A549 (cell line): ENCODE measurements around the gene ADGRF5. TPM values are rescaled to one million over a fixed set of nuclear protein-coding genes. Genes with fewer than 3 reads are reported as not detected.
A peak's percentile ranks its signal among the peaks of the same experiment; 100 is the strongest.

Experiments
- ATAC-seq, 2 experiments: fragments of 200-7000 bp in 1 of 2; fragments of >200 bp in 1 of 2; cut with Nextera tagmentation in 1 of 2; cut with Tn5 transposase in 1 of 2; 3 replicates each; pipeline versions ENCODE4 v1.8.0 to v1.9.1; 2018 to 2020; ENCODE audit warnings: mild to moderate bottlenecking in 1 of 2, moderate library complexity in 1 of 2
- CTCF ChIA-PET: fragments of 300-600 bp; sonication (Branson Sonifier 250); formaldehyde crosslinking; extraction: SDS; loops from one replicate; lab custom pipeline; 2021; ENCODE audit warnings: antibody characterized with exemption, inconsistent platforms; lab: Yijun Ruan, JAX
- POLR2A ChIA-PET: fragments of 350-600 bp; formaldehyde crosslinking; extraction: SDS; loops from one replicate; lab custom pipeline; 2021; ENCODE audit warnings: antibody characterized with exemption, inconsistent platforms; lab: Yijun Ruan, JAX
- DNase-seq, 2 experiments: peaks; one replicate each; pipeline versions ENCODE4 v3.0.0 to v3.0.0-alpha.2; 2011 to 2016; ENCODE audit warnings: low read depth in 1 of 2, low spot score in 1 of 2
- FAIRE-seq: peaks from 2 replicates; lab custom pipeline; 2011; peaks lifted over from hg19 to GRCh38; lab: Jason Lieb, UNC
- H3K27ac ChIP-seq, 2 experiments: fragments of >200 bp; sonication (Bioruptor Twin); formaldehyde crosslinking; 3 replicates each; pipeline ENCODE4 v1.5.1; 2016 to 2017
- H3K4me1 ChIP-seq: fragments of >200 bp; sonication (Bioruptor Twin); formaldehyde crosslinking; 3 replicates; pipeline ENCODE4 v1.6.1; 2016
- H3K4me2 ChIP-seq: fragments of >200 bp; sonication (Bioruptor Twin); formaldehyde crosslinking; 3 replicates; pipeline ENCODE4 v1.6.1; 2016
- H3K4me3 ChIP-seq: fragments of >200 bp; sonication (Bioruptor Twin); formaldehyde crosslinking; 3 replicates; pipeline ENCODE4 v1.5.1; 2016
- H3K9me3 ChIP-seq: fragments of >200 bp; sonication (Bioruptor Twin); formaldehyde crosslinking; 3 replicates; pipeline ENCODE4 v1.6.1; 2016
- ATOH8 ChIP-seq: fragments of 250-450 bp; sonication (Bioruptor Pico); IDR thresholded peaks from 2 replicates; pipeline ENCODE4 v1.5.0; 2020; ENCODE audit warnings: low read depth, mild to moderate bottlenecking, moderate library complexity
- CBX8 ChIP-seq: fragments of 200-600 bp; sonication (generic); IDR thresholded peaks from 2 replicates; pipeline ENCODE4 v1.6.1; 2016
- EHMT2 ChIP-seq: fragments of 200-600 bp; sonication (generic); IDR thresholded peaks from 2 replicates; pipeline ENCODE4 v1.6.1; 2016; ENCODE audit warnings: antibody characterized with exemption, low read depth, mild to moderate bottlenecking, moderate library complexity
- EP300 ChIP-seq, 2 experiments: fragments of >200 bp; sonication (Bioruptor Twin); formaldehyde crosslinking; IDR thresholded peaks; 2 replicates in 1 of 2; 3 replicates in 1 of 2; pipeline ENCODE4 v1.6.1; 2016 to 2017
- ESRRA ChIP-seq: fragments of 150-350 bp; IDR thresholded peaks from 2 replicates; pipeline ENCODE4 v1.6.1; 2014; ENCODE audit warnings: mild to moderate bottlenecking, low read length, borderline replicate concordance
- FOSB ChIP-seq: fragments of 250-450 bp; sonication (Bioruptor Pico); IDR thresholded peaks from 2 replicates; pipeline ENCODE4 v1.5.0; 2020; ENCODE audit warnings: mild to moderate bottlenecking, moderate library complexity
- GATA3 ChIP-seq: IDR thresholded peaks from 2 replicates; pipeline ENCODE4 v1.6.1; 2012; ENCODE audit warnings: borderline replicate concordance
- HDAC2 ChIP-seq: fragments of 200-600 bp; sonication (generic); IDR thresholded peaks from 2 replicates; pipeline ENCODE4 v1.6.1; 2016
- HOXB13 ChIP-seq: fragments of 250-450 bp; sonication (Bioruptor Pico); IDR thresholded peaks from 2 replicates; pipeline ENCODE4 v1.5.0; 2020; ENCODE audit warnings: low read depth, mild to moderate bottlenecking, moderate library complexity
- HOXB5 ChIP-seq: fragments of 250-450 bp; sonication (Bioruptor Pico); IDR thresholded peaks from 2 replicates; pipeline ENCODE4 v1.5.0; 2020; ENCODE audit warnings: mild to moderate bottlenecking, moderate library complexity
- KDM1A ChIP-seq: fragments of 200-600 bp; sonication (generic); IDR thresholded peaks from 2 replicates; pipeline ENCODE4 v1.6.1; 2016; ENCODE audit warnings: low read depth, mild to moderate bottlenecking
- MAZ ChIP-seq: fragments of 150-350 bp; IDR thresholded peaks from 2 replicates; pipeline ENCODE4 v1.6.1; 2014; ENCODE audit warnings: antibody characterized with exemption, low read depth, low read length, borderline replicate concordance
- MYC ChIP-seq: IDR thresholded peaks from 2 replicates; pipeline ENCODE4 v1.6.1; 2012; ENCODE audit warnings: mild to moderate bottlenecking, inconsistent platforms, low read length, improper control_type of control experiment, borderline replicate concordance
- NFE2L2 ChIP-seq: fragments of 150-350 bp; conservative IDR thresholded peaks from 2 replicates; pipeline ENCODE4 v1.6.1; 2014; ENCODE audit warnings: low read length
- NPAS2 ChIP-seq: fragments of 250-450 bp; sonication (Bioruptor Pico); IDR thresholded peaks from 2 replicates; pipeline ENCODE4 v1.8.0; 2022; ENCODE audit warnings: mild to moderate bottlenecking, moderate library complexity, borderline replicate concordance
- PBX3 ChIP-seq: IDR thresholded peaks from 2 replicates; pipeline ENCODE4 v1.6.1; 2012
- POLR2A ChIP-seq: IDR thresholded peaks from 2 replicates; pipeline ENCODE4 v1.6.1; 2012; ENCODE audit warnings: mild to moderate bottlenecking, low read length
- POLR2AphosphoS2 ChIP-seq: conservative IDR thresholded peaks from 2 replicates; pipeline ENCODE4 v1.6.1; 2012; ENCODE audit warnings: low read length, improper control_type of control experiment, inconsistent platforms
- RAD21 ChIP-seq, 2 experiments: fragments of >200 bp in 1 of 2; sonication (Bioruptor Twin) in 1 of 2; formaldehyde crosslinking in 1 of 2; IDR thresholded peaks in 1 of 2; conservative IDR thresholded peaks in 1 of 2; 2 replicates in 1 of 2; 3 replicates in 1 of 2; pipeline ENCODE4 v1.6.1; 2012 to 2018; ENCODE audit warnings: inconsistent platforms in 1 of 2
- REST ChIP-seq: fragments of 200-600 bp; sonication (generic); IDR thresholded peaks from 2 replicates; pipeline ENCODE4 v1.6.1; 2016; ENCODE audit warnings: antibody characterized with exemption, mild to moderate bottlenecking, moderate library complexity
- RFX5 ChIP-seq: fragments of 450-650 bp; IDR thresholded peaks from 2 replicates; pipeline ENCODE4 v1.7.1; 2014; ENCODE audit warnings: antibody characterized with exemption, mild to moderate bottlenecking, moderate library complexity
- RNF2 ChIP-seq: fragments of 200-600 bp; sonication (generic); IDR thresholded peaks from 2 replicates; pipeline ENCODE4 v1.6.1; 2016; ENCODE audit warnings: low read depth, mild to moderate bottlenecking, antibody characterized with exemption, moderate library complexity, borderline replicate concordance
- TFCP2L1 ChIP-seq: fragments of 250-450 bp; sonication (Bioruptor Pico); IDR thresholded peaks from 2 replicates; pipeline ENCODE4 v1.5.0; 2021; ENCODE audit warnings: mild to moderate bottlenecking
- ZC3H11A ChIP-seq: fragments of 450-650 bp; IDR thresholded peaks from 2 replicates; pipeline ENCODE4 v1.6.1; 2014; ENCODE audit warnings: antibody characterized with exemption, mild to moderate bottlenecking
- ZSCAN20 ChIP-seq: fragments of 250-450 bp; sonication (Bioruptor Pico); IDR thresholded peaks from 2 replicates; pipeline ENCODE4 v1.8.0; 2022; ENCODE audit warnings: mild to moderate bottlenecking, moderate library complexity
- WGBS: methylation state at CpG from one replicate; pipeline ENCODE4 v1.1.6; 2017; ENCODE audit errors: missing lambda C conversion rate; 5-methylcytosine and 5-hydroxymethylcytosine counted together
- polyA plus RNA-seq, 4 experiments: library from polyadenylated mRNA; depleted of rRNA in 3 of 4; stranded (reverse); fragments of >200 nt; fragmentation: RNase III in 1 of 4; extraction: RNeasy Plus Mini Kit Qiagen cat#74134 plus additional on column Dnase treatment in 1 of 4; gene quantifications; 2 replicates in 3 of 4; 3 replicates in 1 of 4; pipeline ENCODE4 v1.2.3, GENCODE V29; 2011 to 2017

ADGRF5 gene
- polyA plus RNA-seq, 2 of the 4 experiments (the other 2 are of a cell fraction): not detected

GRCh38 chr6:46932526-46933319 lies 11.0 kb upstream of the ADGRF5 start:
- H3K27ac ChIP-seq: 0 out of 6 replicates have a peak overlapping the region, but pooled peaks of 1 of the 2 experiments have one; percentile 14
- 28% methylated on average over 10 of the region's 10 CpGs for WGBS
- H3K4me2 ChIP-seq: peak overlapping the region; percentile 63
- no peak for FAIRE-seq
- ATAC-seq: peak in 1 of 2 experiments; percentile 30; a peak in 1 of 6 replicates
- CTCF ChIA-PET: interaction anchor here (1.0 kb wide), 1 partner anchor 59 kb away, joined by 3 read pairs; no protein-coding TSS in a partner anchor
- no peak overlapping the region for H3K4me3 ChIP-seq
- TF ChIP-seq PBX3 (no peak), EHMT2 (no peak), GATA3 (no peak), ESRRA (no peak), FOSB (no peak), HOXB13 (no peak), RAD21 (conservative IDR thresholded peaks at IDR 0.05 in 1 of 2, IDR thresholded peaks at IDR 0.05 in 1 of 2) (no peak), RNF2 (no peak)
- TF ChIP-seq, all 56 proteins: peak for 0
- DNase-seq: no peak
- POLR2A ChIA-PET: no interaction called here
- Histone ChIP-seq H3K4me1 (peaks cover 16% of the 10 kb centered on the region), H3K9me3 (no peaks in the 10 kb centered on the region)

GRCh38 chr6:46931416-46931815 lies 9.7 kb upstream of the ADGRF5 start:
- POLR2A ChIA-PET: no interaction called here
- FAIRE-seq: no peak
- 75% methylated on average over 2 of the region's 2 CpGs for WGBS
- H3K4me2 ChIP-seq: no peak overlapping the region
- ATAC-seq: no peak
- no peak for DNase-seq
- TF ChIP-seq POLR2A: no peak
- no peak for TF ChIP-seq NPAS2 (CRISPR knock-in tag)
- TF ChIP-seq REST: no peak
- TF ChIP-seq, all 56 proteins: peak for 0
- peaks cover 29% of the 10 kb centered on the region for H3K4me1 ChIP-seq
- no peak overlapping the region for H3K27ac ChIP-seq
- no peak overlapping the region for H3K4me3 ChIP-seq
- CTCF ChIA-PET: interaction anchor here (0.6 kb wide), 1 partner anchor 830 kb away, joined by 3 read pairs; no protein-coding TSS in a partner anchor
- no peaks in the 10 kb centered on the region for H3K9me3 ChIP-seq

GRCh38 chr6:46930331-46930730 lies 8.6 kb upstream of the ADGRF5 start:
- CTCF ChIA-PET: no interaction called here
- H3K27ac ChIP-seq: no peak overlapping the region

More at GRCh38 chr6:46930331-46930730, 8.6 kb upstream of the ADGRF5 start:
- Histone ChIP-seq H3K4me2 (no peak overlapping the region), H3K9me3 (no peaks in the 10 kb centered on the region), H3K4me1 (peaks cover 35% of the 10 kb centered on the region), H3K4me3 (no peak overlapping the region)
- no peak for DNase-seq
- POLR2A ChIA-PET: no interaction called here
- WGBS: 81% methylated on average over 2 of the region's 2 CpGs
- TF ChIP-seq EP300 (IDR thresholded peaks at IDR 0.05): no peak
- TF ChIP-seq ZC3H11A: no peak
- no peak for TF ChIP-seq RFX5
- TF ChIP-seq CBX8: no peak
- no peak for TF ChIP-seq HOXB5 (CRISPR knock-in tag)
- TF ChIP-seq POLR2AphosphoS2: no peak
- TF ChIP-seq MYC: no peak
- no peak for TF ChIP-seq NFE2L2
- no peak for TF ChIP-seq MAZ
- no peak for TF ChIP-seq ATOH8 (CRISPR knock-in tag)
- TF ChIP-seq GATA3: no peak
- TF ChIP-seq HDAC2: no peak
- TF ChIP-seq TFCP2L1 (CRISPR knock-in tag): no peak
- no peak for TF ChIP-seq ZSCAN20
- TF ChIP-seq KDM1A: no peak
- FAIRE-seq: no peak
- ATAC-seq: no peak
